Activated naive CD4-positive, alpha-beta T cell treated with anti-CD3 and anti-CD28 coated beads, Interleukin-2, amount 10 ng/mL, durations not matched to agents 7 days and 5 days (primary cell): Measurements from ENCODE around the gene CCIN.

Experiments used
- CTCF ChIA-PET: fragments of 350-600 bp; sonication (Branson Sonifier 250); formaldehyde crosslinking; loops from one replicate; lab custom pipeline; 2021; ENCODE audit warnings: antibody characterized with exemption; lab: Charles Lee
- DNase-seq: peaks from one replicate; pipeline ENCODE4 v3.0.0-alpha.2; 2020
- H3K27ac Mint-ChIP-seq: one replicate; pipeline ENCODE4 v1.8.0; 2021; ENCODE audit warnings: mild to moderate bottlenecking, moderate library complexity, mixed read lengths
- H3K27me3 Mint-ChIP-seq: one replicate; pipeline ENCODE4 v1.8.0; 2021; ENCODE audit warnings: mild to moderate bottlenecking, mixed read lengths
- H3K36me3 Mint-ChIP-seq: one replicate; pipeline ENCODE4 v1.8.0; 2021; ENCODE audit warnings: mixed read lengths
- H3K4me1 Mint-ChIP-seq: one replicate; pipeline ENCODE4 v1.8.0; 2021; ENCODE audit warnings: mixed read lengths
- H3K4me3 Mint-ChIP-seq: one replicate; pipeline ENCODE4 v1.8.0; 2021; ENCODE audit warnings: mild to moderate bottlenecking, moderate library complexity, mixed read lengths
- H3K9me3 Mint-ChIP-seq: one replicate; pipeline ENCODE4 v1.8.0; 2021; ENCODE audit warnings: mixed read lengths

Gene CCIN

DNA sequence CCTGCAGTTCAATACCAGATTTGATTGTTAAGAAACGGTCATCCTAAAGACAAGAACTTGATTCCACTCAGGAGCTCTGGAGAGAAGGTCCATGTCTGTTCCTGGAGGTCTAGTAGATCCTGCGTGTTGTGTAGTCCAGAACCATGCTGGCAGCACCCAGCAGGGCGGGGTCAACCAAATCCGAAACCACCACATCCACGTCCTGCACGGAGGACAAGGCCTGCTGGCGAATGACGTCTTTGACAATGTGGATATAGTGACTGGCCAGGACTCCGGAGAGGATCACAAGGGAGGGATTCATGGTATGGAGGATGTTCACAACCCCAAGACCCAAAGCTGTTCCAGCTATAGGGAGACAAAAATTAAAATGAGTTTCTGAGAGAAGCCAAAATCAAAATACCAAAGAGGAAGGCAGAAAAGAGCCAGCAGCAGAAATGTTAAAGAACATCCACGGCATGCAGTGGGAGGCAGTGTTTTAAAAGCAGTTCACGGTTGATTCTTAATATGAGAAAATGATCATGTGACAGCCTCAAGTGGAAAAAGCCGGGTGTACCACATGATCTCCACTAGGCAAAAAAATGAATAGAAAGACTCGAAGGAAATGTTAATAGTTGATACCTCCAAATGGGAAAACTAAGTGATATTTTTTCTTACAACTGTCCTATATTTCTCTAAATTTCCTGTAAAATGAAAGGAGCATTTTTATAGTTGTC lies 48.2 kb downstream of the CCIN start:
- H3K36me3 Mint-ChIP-seq = peaks cover 65% of the 10 kb centered on the region

GRCh38 chr9:36218011-36218410 lies 48.8 kb downstream of the CCIN start:
- Mint-ChIP-seq H3K27me3 (no peaks in the 10 kb centered on the region), H3K4me3 (peak overlapping the region; percentile 1), H3K4me1 (peaks cover 55% of the 10 kb centered on the region), H3K36me3 (peaks cover 69% of the 10 kb centered on the region), H3K9me3 (peaks cover 7% of the 10 kb centered on the region), H3K27ac (peak overlapping the region; percentile 80)
- CTCF ChIA-PET = interaction anchor here (0.8 to 1.1 kb wide), 3 partner anchors 15 to 31 kb away, joined by 3 to 5 read pairs (median 3); partner anchors contain the start of gene CLTA
- DNase-seq = peak; percentile 24

More for the DNA sequence above, 48.2 kb downstream of the CCIN start:
- Mint-ChIP-seq H3K9me3 (peaks cover 1% of the 10 kb centered on the region), H3K27me3 (no peaks in the 10 kb centered on the region), H3K4me1 (peaks cover 56% of the 10 kb centered on the region), H3K27ac (peak overlapping the region; percentile 80), H3K4me3 (peak overlapping the region; percentile 1)
- CTCF ChIA-PET = interaction anchor here (0.8 to 1.0 kb wide), 2 partner anchors 30 to 116 kb away, joined by 3 to 5 read pairs; no protein-coding TSS in a partner anchor
- DNase-seq = no peak

DNA sequence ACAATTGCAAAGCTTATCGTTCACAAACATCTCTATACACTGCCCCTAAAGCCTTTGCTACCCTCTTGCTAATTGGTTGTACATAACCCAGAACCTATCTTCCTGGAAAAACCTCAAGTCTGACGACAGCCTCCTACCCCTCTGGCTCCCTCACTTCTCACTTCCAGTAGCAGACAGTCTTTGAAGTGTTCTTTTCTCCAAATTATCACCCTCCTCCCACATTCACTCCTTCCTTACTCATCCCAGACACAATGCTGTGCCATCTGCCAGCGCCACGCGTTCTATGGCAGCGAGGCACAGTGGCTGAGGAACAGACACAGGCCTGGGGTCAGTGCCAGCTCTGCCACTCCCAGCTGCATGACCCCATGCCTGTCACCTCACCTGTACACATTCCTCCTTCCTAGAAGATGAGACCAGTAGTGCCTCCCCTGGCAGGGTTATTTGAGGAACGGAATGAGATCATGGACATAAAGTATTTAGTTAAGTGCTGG lies 49.3 kb downstream of the CCIN start:
- DNase-seq = peak; percentile 47
- CTCF ChIA-PET = interaction anchor here (0.8 to 1.1 kb wide), 3 partner anchors 15 to 31 kb away, joined by 3 to 5 read pairs (median 3); partner anchors contain the start of gene CLTA
- Mint-ChIP-seq H3K36me3 (peaks cover 69% of the 10 kb centered on the region), H3K4me3 (peak overlapping the region; percentile 1), H3K27ac (peak overlapping the region; percentile 80), H3K27me3 (no peaks in the 10 kb centered on the region), H3K4me1 (peaks cover 51% of the 10 kb centered on the region), H3K9me3 (peaks cover 8% of the 10 kb centered on the region)
